NCI-H2196 treated with DMSO at 0.1 percent for 48 hours (cell line): ENCODE data around the gene PEX26.
"Not testable (repeated sequence)": the region's sequence is repeated elsewhere in the genome, so short reads cannot be mapped to it uniquely, and the experiment has no call there.

ENCODE experiments used
- DNase-seq: peaks from one replicate; lab custom pipeline; 2025; ENCODE audit not compliant: unreplicated experiment; lab: John Stamatoyannopoulos, UW

PEX26 gene

GRCh38 chr22:18077639-18078328 lies at the start of gene PEX26:
TSS of gene PEX26 (plus strand) at chr22:18077990. CDS start at chr22:18078377, 387 bp downstream.
- DNase-seq, result peak; percentile 88

DNA sequence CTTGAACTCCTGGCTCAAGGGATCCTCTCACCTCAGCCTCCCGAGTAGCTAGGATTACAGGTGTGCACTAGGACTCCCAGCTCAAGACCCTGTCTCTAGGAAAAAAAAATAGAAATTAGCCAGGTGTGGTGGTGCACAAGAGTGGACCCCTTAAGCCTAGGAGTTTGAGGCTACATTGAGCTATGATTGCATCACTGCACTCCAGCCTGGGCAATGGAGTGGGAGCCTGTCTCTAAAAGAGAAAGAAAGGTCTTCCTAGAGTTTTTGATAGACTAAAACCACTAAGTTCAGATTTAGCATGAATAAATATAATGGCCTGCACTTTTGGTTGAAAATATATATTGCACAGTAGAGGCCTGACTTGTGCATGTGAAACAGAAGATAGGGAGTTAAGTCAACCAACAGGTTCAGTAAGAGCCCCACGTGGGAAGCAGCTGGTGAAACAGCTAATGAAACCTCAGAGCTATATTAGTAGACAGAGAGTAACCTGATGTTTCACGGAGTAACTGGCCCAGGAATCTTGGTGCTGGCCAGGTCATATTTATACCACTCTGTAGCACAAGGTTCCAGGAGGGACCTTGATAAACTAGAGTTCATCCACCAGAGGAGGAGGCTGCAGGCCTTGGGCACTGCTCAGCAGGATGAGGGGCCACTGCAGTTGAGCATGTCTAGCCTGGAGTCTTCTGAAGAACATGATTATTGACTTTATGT lies 48.8 kb upstream of the PEX26 start:
- no peak for DNase-seq

DNA sequence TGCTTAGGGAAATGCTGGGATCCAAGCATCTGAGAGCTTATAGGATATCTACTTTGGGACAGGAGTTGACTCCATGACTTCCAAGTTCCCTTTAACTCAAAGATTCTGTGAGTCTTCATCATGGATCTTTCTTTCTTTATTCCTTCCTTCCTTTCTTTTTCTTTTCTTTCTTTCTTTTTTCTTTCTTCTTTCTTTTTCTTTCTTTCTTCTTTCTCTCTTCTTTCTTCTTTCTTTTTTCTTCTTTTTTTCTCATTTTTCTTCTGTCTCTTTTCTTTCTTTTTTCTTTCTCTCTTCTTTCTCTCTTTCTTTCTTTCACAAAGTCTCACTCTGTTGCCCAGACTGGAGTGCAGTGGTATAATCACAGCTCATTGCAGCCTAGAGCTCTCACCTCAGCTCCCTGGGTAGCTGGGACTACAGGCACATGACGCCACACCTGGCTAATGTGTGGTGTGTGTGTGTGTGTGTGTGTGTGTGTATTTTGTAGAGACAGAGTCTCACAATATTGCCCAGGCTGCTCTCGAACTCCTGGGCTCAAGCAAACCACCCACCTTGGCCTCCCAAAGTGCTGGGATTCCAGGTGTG lies 48.0 kb upstream of the PEX26 start:
- DNase-seq, result no peak

GRCh38 chr22:18031695-18032454 lies 45.9 kb upstream of the PEX26 start:
- DNase-seq, result peak; percentile 53

DNA sequence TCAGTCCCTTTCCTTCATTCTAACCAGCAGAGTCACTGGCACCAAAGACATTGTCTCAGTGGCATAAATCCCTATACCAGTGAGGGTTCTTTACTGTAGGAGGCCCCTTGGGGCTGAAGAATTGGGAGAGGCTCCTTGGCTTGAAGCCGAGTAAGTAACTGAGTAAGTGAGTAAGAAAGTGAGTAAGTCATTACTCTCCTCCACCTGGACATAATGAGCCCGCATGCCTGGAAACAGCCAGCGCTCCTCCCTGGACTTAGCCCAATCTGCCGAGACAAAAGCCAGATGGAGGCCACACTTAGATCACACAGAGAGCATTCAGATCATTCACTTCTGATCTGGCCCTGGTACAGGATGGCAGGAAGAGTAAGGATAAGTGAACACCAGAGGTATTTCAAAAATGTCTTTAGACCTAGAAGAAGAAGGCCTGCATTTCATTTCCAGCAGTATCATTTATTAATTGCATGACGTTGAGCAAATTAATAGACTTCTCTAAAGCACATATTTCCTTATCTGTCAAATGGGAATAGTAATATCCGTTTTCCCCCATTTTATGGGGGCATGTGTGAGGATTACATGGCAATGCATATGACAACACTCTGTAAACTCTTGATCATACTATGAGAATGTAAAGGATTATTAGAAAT lies 45.2 kb upstream of the PEX26 start:
- DNase-seq, result no peak

- no peak for DNase-seq
These were observed 44.4 kb upstream of the PEX26 start for GRCh38 chr22:18033204-18033998.

GRCh38 chr22:18034076-18034475 lies 43.7 kb upstream of the PEX26 start:
- DNase-seq, result no peak

- DNase-seq, result peak; percentile 59
These were observed 42.0 kb upstream of the PEX26 start for GRCh38 chr22:18035751-18036150.

- not testable (repeated sequence) for DNase-seq
These were observed 36.9 kb upstream of the PEX26 start for GRCh38 chr22:18040898-18041297.

- no peak for DNase-seq
These were observed 35.1 kb upstream of the PEX26 start for GRCh38 chr22:18042685-18043084.

- DNase-seq, result peak; percentile 94
These were observed 33.1 kb upstream of the PEX26 start for GRCh38 chr22:18044548-18045271.

DNA sequence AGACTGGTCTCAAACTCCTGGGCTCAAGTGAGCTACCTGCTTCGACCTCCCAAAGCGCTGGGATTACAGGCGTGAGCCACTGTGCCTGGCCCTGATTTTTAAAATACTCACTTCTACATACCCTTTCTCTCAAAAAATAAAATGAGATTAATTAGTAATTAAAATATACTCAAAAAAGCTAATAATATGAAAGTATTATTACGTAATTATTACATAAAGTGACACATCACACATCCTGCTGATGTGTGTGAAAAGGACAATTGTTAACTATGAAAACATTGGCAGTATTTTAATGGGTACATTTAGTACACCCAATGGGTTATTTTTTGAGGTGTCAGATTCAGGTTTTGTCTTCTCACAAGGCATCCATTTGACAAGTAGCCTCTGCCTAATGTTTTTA lies 32.0 kb upstream of the PEX26 start:
- no peak for DNase-seq

- DNase-seq, result no peak
These were observed 29.7 kb upstream of the PEX26 start for GRCh38 chr22:18048041-18048440.

DNA sequence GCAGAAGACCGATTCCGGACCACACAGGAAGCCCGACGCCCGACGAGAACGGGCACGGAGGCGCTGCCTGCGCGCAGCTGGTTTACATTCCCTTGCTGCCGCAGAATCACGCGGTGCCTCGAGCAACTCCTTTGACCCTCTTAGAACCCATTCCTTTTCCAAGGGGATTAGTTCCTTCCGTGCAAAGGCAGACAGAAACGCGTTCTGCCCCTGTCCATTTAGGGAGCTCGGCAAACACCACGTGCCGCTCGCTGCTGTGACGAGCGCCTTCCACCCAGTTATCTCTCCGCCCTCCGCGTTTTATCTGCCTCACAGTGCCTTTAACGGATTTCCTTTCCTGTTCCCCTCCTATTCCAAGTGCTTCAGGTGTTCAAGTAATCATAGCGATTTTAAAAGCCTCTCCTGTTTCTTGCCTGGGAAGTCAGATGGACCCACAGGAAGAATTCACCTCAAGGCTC lies 29.3 kb upstream of the PEX26 start:
- DNase-seq, result no peak

- no peak for DNase-seq
These were observed 27.7 kb upstream of the PEX26 start for GRCh38 chr22:18050065-18050464.

DNA sequence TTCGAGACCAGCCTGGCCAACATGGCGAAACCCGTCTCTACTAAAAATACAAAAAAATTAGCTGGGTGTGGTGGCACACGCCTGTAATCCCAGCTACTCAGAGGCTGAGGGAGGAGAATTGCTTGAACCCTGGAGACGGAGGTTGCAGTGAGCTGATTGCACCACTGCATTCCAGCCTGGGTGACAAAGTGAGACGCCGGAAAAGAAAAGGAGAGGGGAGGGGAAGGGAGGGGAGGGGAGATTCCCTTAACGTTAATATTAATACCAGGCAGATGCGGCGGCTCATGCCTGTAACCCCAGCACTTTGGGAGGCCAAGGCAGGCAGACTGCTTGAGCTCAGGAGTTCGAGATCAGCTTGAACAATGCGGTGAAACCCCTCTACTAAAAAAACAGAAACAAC lies 26.7 kb upstream of the PEX26 start:
- DNase-seq, result not testable (repeated sequence)

GRCh38 chr22:18053216-18053946 lies 24.4 kb upstream of the PEX26 start:
- DNase-seq, result not testable (repeated sequence)

GRCh38 chr22:18055619-18056160 lies 22.1 kb upstream of the PEX26 start:
- no peak for DNase-seq
